GM12891 (cell line): Measurements from ENCODE around the gene ALG6.

ENCODE experiments used
- POLR2A ChIP-seq: IDR thresholded peaks from 2 replicates; pipeline ENCODE4 v1.6.1; 2011; ENCODE audit warnings: low read depth, low read length, control low read depth
- POLR2AphosphoS5 ChIP-seq: IDR thresholded peaks from 2 replicates; pipeline ENCODE4 v1.6.1; 2011; ENCODE audit warnings: low read depth, low read length, control low read depth

- TF ChIP-seq POLR2AphosphoS5 (no peak), POLR2A (no peak)
Observed at GRCh38 chr1:63342402-63342801, 25.0 kb upstream of the ALG6 start.
